Stimulated activated CD4-positive, alpha-beta T cell treated with anti-CD3 and anti-CD28 coated beads, Interleukin-12 subunit alpha, Interleukin-12 subunit beta, amount 100 ng/mL, for 4 hours (primary cell): ENCODE data around the gene GRIN1.

Experiments used
- DNase-seq: peaks from one replicate; pipeline ENCODE4 v3.0.0-alpha.2; 2020

The GRIN1 gene

GRCh38 chr9:137166380-137167229 lies 27.7 kb downstream of the GRIN1 start:
- DNase-seq = no peak

DNA sequence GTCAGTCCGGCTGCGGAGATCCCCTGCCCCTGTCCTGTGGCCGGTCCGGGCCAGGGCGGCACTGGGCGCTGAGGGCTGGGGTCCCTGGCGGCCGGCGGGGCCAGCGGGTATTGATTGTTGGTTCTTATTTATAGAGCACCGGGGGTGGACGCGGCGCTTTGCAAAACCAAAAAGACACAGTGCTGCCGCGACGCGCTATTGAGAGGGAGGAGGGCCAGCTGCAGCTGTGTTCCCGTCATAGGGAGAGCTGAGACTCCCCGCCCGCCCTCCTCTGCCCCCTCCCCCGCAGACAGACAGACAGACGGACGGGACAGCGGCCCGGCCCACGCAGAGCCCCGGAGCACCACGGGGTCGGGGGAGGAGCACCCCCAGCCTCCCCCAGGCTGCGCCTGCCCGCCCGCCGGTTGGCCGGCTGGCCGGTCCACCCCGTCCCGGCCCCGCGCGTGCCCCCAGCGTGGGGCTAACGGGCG lies 28.4 kb downstream of the GRIN1 start:
- DNase-seq = no peak

DNA sequence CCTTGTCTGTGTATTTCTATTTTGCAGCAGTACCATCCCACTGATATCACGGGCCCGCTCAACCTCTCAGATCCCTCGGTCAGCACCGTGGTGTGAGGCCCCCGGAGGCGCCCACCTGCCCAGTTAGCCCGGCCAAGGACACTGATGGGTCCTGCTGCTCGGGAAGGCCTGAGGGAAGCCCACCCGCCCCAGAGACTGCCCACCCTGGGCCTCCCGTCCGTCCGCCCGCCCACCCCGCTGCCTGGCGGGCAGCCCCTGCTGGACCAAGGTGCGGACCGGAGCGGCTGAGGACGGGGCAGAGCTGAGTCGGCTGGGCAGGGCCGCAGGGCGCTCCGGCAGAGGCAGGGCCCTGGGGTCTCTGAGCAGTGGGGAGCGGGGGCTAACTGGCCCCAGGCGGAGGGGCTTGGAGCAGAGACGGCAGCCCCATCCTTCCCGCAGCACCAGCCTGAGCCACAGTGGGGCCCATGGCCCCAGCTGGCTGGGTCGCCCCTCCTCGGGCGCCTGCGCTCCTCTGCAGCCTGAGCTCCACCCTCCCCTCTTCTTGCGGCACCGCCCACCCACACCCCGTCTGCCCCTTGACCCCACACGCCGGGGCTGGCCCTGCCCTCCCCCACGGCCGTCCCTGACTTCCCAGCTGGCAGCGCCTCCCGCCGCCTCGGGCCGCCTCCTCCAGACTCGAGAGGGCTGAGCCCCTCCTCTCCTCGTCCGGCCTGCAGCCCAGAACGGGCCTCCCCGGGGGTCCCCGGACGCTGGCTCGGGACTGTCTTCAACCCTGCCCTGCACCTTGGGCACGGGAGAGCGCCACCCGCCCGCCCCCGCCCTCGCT lies 29.0 kb downstream of the GRIN1 start:
- no peak for DNase-seq

DNA sequence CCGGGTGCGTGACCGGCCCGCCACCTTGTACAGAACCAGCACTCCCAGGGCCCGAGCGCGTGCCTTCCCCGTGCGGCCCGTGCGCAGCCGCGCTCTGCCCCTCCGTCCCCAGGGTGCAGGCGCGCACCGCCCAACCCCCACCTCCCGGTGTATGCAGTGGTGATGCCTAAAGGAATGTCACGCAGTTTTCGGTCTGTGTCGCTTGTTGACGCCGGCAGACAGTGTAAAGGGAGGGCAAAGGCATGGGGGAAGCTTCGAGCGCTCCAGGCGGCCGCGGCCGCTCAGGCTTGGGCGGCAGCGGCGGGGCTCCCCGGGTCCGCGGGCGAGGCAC lies 29.6 kb downstream of the GRIN1 start:
- no peak for DNase-seq

GRCh38 chr9:137168904-137169856 lies 30.2 kb downstream of the GRIN1 start:
- DNase-seq = no peak

GRCh38 chr9:137169896-137170358 lies 31.0 kb downstream of the GRIN1 start, which contains the start of gene LRRC26:
LRRC26 (minus strand) TSS chr9:137170051; CDS start chr9:137169943, 108 bp downstream.
- no peak for DNase-seq

DNA sequence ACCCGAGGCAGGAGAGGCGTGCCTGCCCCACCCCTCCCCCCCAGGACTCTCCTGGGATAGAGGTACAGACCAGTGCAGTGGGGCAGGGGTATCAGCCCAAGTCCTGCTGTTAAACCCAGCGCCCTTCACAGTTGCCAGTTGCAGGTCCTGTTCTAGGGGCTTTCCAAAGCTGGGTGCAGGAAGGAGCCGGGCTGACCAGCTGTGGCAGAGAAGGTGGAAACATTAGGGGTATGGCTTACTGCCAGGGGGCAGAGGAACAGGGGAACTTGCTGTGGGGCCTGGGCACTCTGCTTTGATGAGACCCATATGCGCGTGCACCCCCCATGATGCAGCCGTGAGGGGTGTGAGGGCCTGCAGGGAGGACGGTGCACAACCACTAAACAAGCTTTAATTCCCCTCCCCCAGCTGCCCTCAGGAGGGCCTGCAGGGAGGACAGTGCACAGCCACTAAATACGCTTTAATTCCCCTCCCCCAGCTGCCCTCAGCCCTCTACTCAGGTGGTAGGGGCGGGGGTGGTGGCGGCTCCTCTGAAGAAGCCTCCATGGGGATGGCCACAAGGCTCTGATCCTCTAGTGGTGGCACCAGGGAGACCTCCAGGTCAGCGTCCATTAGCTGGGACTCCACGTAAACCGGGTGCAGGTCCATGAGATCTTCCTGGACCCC lies 31.7 kb downstream of the GRIN1 start:
- DNase-seq = no peak

GRCh38 chr9:137171149-137171900 lies 32.4 kb downstream of the GRIN1 start:
- no peak for DNase-seq

- DNase-seq = no peak
These were observed 34.2 kb downstream of the GRIN1 start for GRCh38 chr9:137172901-137173795.

- no peak for DNase-seq
These were observed 35.1 kb downstream of the GRIN1 start for GRCh38 chr9:137173796-137174664.

DNA sequence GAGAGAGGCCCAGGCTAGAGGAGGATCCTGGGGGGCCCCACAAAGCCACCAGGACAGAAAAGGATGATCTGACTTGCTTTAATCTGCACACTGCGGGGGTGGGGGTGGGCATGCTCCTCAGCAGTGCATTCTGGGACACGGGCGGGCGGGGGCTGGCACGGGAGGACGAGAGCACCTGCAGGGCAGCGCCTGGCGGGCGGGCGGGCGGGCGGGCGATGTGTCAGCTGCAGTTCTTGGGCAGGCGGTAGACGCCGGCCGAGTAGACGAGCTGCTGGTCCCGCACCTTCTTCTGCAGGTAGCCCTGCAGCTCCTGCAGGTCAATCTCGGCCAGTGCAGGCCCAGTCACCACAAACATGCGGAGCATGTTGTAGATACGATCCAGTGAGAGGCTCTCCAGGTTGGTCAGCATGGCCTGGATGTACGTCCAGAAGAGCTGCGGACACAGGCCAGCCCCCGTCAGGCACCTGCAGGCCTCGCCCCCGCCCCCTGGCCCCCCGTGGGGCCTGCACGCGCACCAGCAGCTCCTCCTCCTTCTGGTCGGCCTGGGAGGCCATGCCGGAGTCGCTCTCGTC lies 35.9 kb downstream of the GRIN1 start:
- no peak for DNase-seq

- no peak for DNase-seq
These were observed 36.5 kb downstream of the GRIN1 start for GRCh38 chr9:137175345-137175961.

DNA sequence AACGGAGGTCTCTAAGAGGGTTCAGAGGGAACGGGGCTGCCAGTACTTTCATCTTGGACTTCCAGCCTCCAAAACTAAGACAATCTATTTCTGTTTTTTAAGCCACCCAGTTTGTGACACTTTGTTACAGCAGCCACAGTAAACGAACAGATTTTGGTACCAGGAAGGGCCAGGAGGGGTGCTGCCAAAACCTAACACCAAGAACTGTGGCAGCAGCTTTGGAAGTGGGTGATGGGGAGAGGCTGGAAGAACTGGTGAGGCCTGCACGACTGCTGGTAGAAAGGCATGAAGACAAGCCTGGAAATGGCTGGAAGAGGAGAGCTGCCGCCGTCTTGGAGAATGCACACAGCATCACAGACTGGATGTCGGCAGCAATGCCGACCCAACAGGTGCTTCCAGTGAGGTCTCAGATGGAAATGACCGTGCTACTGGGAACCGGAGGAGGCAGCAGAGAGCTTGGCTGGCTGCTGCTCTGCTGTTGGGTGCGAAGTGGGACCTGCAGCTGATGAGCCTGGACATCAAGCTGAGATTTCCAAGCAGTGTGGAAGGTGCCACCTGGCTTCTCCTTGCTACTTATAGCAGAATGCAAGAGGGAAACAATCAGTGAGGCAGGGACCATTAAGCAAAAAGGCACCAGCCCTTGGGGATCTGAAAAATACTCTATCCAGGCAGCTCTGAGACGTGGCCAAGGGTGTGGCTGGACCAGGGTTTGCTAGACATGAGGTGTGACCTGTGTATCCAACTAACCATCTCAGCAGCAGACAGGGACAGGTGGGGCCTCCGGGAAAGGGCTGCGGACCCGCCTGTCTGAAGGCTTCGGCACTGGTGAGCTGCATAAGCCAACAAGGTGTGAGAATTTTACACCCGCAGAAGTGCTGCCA lies 37.6 kb downstream of the GRIN1 start:
- no peak for DNase-seq

GRCh38 chr9:137178201-137178938 lies 39.4 kb downstream of the GRIN1 start:
- DNase-seq = no peak

DNA sequence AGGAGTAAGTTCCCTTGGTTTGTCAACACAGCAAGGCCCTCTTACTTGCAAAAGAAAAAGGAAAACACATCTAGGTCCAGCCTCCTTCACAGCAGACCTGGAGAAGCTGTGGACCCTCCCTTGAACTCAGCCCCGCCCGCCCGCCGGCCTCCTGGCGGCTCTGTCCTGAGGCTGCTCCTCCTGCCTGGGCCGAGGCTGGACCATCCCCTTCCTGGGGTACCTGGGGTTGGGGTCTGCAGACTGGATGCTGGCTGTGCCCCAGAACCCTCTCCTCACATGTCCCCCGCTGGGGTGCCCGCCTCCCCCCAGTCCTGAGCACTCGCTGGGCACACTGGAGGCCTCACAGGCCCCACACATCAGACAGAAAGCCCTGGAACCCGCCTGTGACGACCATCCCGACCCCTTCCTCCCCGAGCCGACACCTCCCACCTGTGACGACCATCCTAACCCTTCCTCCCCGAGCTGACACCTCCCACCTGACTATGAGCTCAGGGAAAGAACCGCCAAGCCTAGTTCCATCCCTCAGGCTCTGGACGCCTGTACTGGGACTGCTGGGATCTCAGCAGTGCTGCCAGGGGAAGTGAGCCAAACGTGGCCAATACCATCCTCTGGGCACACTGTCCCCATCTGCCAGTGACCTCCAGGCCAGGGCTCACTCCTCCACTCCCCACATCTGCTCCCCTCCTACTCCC lies 40.1 kb downstream of the GRIN1 start:
- no peak for DNase-seq

DNA sequence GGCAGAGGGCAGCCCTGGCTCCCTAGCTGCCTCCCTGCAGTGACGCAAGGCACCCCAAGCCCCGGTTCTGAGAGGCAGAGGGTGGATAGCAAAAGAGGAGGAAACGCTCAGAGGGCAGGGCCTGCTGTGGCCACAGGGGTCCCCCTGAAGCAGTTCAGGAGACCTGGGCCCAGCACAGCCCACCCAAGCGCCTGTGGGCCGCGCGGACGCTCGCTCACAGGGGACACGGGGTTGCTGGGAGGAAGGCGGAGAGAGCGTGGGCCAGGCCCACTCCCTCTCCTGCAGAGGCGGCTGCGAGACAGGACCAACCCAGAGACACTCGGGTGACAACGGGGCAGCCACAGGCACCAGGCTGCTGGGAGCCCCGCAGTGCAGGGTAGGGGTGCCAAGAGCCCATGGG lies 40.8 kb downstream of the GRIN1 start:
- no peak for DNase-seq
